Right renal cortex interstitium (tissue), 3 donors: ENCODE results near the gene GNG14. TPM values are rescaled to one million over a fixed set of nuclear protein-coding genes. Genes with fewer than 3 reads are reported as not detected.
"Not testable (repeated sequence)": the region's sequence is repeated elsewhere in the genome, so short reads cannot be mapped to it uniquely, and the experiment has no call there.

Source experiments
- DNase-seq, 3 donors: peaks; one replicate each; pipeline ENCODE4 v3.0.0-alpha.2; 2013; ENCODE audit warnings: low read depth in 3 of 3, low spot score in 2 of 3
- polyA plus RNA-seq, 3 donors: library from polyadenylated mRNA; unstranded; fragments of 120-200 nt; gene quantifications; one replicate each; pipeline ENCODE4 v1.2.1, GENCODE V29; 2013; ENCODE audit not compliant: insufficient read length in 3 of 3

Gene GNG14
- polyA plus RNA-seq, 3 donors = not detected

- peak in 2 of 3 donors; percentile 47 to 60 for DNase-seq
Observed at GRCh38 chr19:12721656-12722565, 34.1 kb downstream of the GNG14 start.

GRCh38 chr19:12722566-12723380 lies 35.0 kb downstream of the GNG14 start:
- DNase-seq = peak; percentile 96 to 99 (median 96)

GRCh38 chr19:12723381-12723640 lies 35.5 kb downstream of the GNG14 start:
- DNase-seq = no peak

- DNase-seq = peak in 1 of 3 donors; percentile 61
Observed at GRCh38 chr19:12723641-12724426, 36.0 kb downstream of the GNG14 start, which contains the start of gene TNPO2. Gene TNPO2, minus strand, starts transcription at chr19:12723932. Its CDS starts 2,955 bp downstream, at chr19:12720977.

- not testable (repeated sequence) for DNase-seq
Observed at GRCh38 chr19:12725612-12726011, 37.8 kb downstream of the GNG14 start.

GRCh38 chr19:12726988-12727316 lies 39.2 kb downstream of the GNG14 start:
- no peak for DNase-seq

- no peak for DNase-seq
Observed at GRCh38 chr19:12727745-12728433, 40.1 kb downstream of the GNG14 start.

- no peak for DNase-seq
Observed at GRCh38 chr19:12730064-12730463, 42.3 kb downstream of the GNG14 start.

GRCh38 chr19:12731337-12731736 lies 43.5 kb downstream of the GNG14 start:
- DNase-seq = no peak

GRCh38 chr19:12733369-12734214 lies 45.8 kb downstream of the GNG14 start:
- no peak for DNase-seq

GRCh38 chr19:12736995-12737834 lies 49.4 kb downstream of the GNG14 start, which contains the start of gene GET3:
Gene GET3, plus strand, starts transcription at chr19:12737497. Its CDS starts 9 bp downstream, at chr19:12737506.
- DNase-seq = peak; percentile 97 to 98 (median 98)

- no peak for DNase-seq
Observed at GRCh38 chr19:12737835-12738351, 50.1 kb downstream of the GNG14 start.

Other genes with a start within 250 kb of the GNG14 start
- gene ZNF443, start 247.0 kb upstream of the GNG14 start, polyA plus RNA-seq = 10 to 100 TPM; 11.1 to 12.8 (median 11.3) TPM
- 1 to 10 TPM; 8.2 to 9.2 (median 8.6) TPM for gene ZNF709, start 203.2 kb upstream of the GNG14 start, polyA plus RNA-seq
- 10 to 100 TPM; 13.8 to 15.4 (median 14.3) TPM for gene ZNF564, start 136.5 kb upstream of the GNG14 start, polyA plus RNA-seq
- gene ZNF490, start 77.2 kb upstream of the GNG14 start, polyA plus RNA-seq = 1 to 10 TPM; 3.3 to 5.3 (median 4.7) TPM
- 10 to 100 TPM; 21.3 to 25.4 (median 23.2) TPM for gene ZNF791, start 77.1 kb upstream of the GNG14 start, polyA plus RNA-seq
- gene MAN2B1, start 21.3 kb upstream of the GNG14 start, polyA plus RNA-seq = 10 to 100 TPM; 23.6 to 26.0 (median 24.1) TPM
- gene WDR83, start 21.2 kb upstream of the GNG14 start, polyA plus RNA-seq = 10 to 100 TPM; 11.9 to 14.5 (median 13.7) TPM
- gene DHPS, start 6.1 kb upstream of the GNG14 start, polyA plus RNA-seq = 10 to 100 TPM; 72.8 to 76.2 (median 72.9) TPM
- 10 to 100 TPM; 12.0 to 14.3 (median 12.6) TPM for gene FBXW9, start 8.6 kb downstream of the GNG14 start, polyA plus RNA-seq
- gene TNPO2, start 35.9 kb downstream of the GNG14 start, polyA plus RNA-seq = 10 to 100 TPM; 62.2 to 66.0 (median 62.9) TPM
- 100 to 1,000 TPM; 125 to 160 (median 151) TPM for gene TRIR, start 46.7 kb downstream of the GNG14 start, polyA plus RNA-seq
- 10 to 100 TPM; 83.8 to 97.1 (median 89.2) TPM for gene GET3, start 49.5 kb downstream of the GNG14 start, polyA plus RNA-seq
- gene BEST2, start 63.8 kb downstream of the GNG14 start, polyA plus RNA-seq = under 1 TPM in 2 of 3 donors, not detected in 1; 0.07 to 0.08 TPM
- 10 to 100 TPM; 34.5 to 47.7 (median 42.4) TPM for gene HOOK2, start 87.6 kb downstream of the GNG14 start, polyA plus RNA-seq
- 10 to 100 TPM; 21.4 to 47.8 (median 32.9) TPM for gene JUNB, start 103.5 kb downstream of the GNG14 start, polyA plus RNA-seq
- gene PRDX2, start 113.8 kb downstream of the GNG14 start, polyA plus RNA-seq = 100 to 1,000 TPM; 286 to 323 (median 296) TPM
- 1 to 10 TPM; 1.7 to 7.5 (median 5.9) TPM for gene THSD8, start 114.1 kb downstream of the GNG14 start, polyA plus RNA-seq
- gene RNASEH2A, start 118.6 kb downstream of the GNG14 start, polyA plus RNA-seq = 10 to 100 TPM; 31.6 to 35.6 (median 34.9) TPM
- gene RTBDN, start 146.6 kb downstream of the GNG14 start, polyA plus RNA-seq = not detected
- gene MAST1, start 150.5 kb downstream of the GNG14 start, polyA plus RNA-seq = under 1 TPM; 0.80 to 0.99 (median 0.89) TPM
- 10 to 100 TPM; 10.1 to 15.0 (median 11.6) TPM for gene DNASE2, start 193.5 kb downstream of the GNG14 start, polyA plus RNA-seq
- gene KLF1, start 199.2 kb downstream of the GNG14 start, polyA plus RNA-seq = under 1 TPM; 0.39 to 0.44 (median 0.40) TPM
- gene GCDH, start 203.2 kb downstream of the GNG14 start, polyA plus RNA-seq = 10 to 100 TPM; 24.0 to 30.4 (median 27.6) TPM
- gene SYCE2, start 231.3 kb downstream of the GNG14 start, polyA plus RNA-seq = 1 to 10 TPM; 1.7 to 3.6 (median 2.7) TPM
- 10 to 100 TPM; 42.7 to 49.7 (median 42.7) TPM for gene FARSA, start 245.7 kb downstream of the GNG14 start, polyA plus RNA-seq